HG03571 (cell line): ENCODE results near the gene PTPN13.

Experiments used
- ATAC-seq: cut with Tn5 transposase; IDR thresholded peaks from one replicate; pipeline ENCODE4 v1.9.1; 2021; ENCODE audit not compliant: unreplicated experiment

Gene PTPN13

DNA sequence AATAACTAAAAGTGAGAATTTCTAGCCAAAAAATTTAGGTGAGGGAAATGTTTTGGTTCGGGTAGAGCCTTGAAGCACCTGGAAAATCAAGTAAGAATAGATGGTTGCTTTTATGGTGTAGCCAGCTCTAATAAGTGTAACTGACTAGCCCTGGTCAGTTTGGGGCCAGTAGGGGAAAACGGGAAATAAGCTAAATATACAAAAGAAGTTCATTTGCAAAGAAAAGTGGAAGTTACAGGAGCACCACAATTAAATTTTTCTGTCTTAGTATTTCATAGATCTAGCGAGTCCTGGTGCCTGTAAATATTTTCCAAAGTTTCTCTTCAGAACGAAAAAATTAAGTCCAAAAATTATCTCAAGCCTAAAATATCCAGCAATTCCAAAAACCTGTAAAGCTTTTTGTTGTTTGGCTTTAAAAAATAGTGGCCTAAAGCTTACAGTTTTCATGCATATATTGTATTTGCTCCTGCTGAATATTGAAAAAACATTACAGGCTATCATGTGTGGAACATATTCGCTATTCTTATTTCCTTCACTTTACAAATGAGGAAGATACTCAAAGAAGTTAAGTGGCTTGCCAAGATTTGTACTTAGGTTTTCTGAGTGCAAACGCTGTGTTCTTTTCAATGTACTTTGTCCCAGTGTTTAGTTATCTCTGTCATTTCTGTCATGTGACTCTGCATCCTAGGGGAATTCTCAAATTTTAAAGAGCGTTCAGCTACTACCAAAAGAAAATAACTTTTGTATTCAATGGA, 7.3 kb upstream of the PTPN13 start:
- no peak for ATAC-seq

DNA sequence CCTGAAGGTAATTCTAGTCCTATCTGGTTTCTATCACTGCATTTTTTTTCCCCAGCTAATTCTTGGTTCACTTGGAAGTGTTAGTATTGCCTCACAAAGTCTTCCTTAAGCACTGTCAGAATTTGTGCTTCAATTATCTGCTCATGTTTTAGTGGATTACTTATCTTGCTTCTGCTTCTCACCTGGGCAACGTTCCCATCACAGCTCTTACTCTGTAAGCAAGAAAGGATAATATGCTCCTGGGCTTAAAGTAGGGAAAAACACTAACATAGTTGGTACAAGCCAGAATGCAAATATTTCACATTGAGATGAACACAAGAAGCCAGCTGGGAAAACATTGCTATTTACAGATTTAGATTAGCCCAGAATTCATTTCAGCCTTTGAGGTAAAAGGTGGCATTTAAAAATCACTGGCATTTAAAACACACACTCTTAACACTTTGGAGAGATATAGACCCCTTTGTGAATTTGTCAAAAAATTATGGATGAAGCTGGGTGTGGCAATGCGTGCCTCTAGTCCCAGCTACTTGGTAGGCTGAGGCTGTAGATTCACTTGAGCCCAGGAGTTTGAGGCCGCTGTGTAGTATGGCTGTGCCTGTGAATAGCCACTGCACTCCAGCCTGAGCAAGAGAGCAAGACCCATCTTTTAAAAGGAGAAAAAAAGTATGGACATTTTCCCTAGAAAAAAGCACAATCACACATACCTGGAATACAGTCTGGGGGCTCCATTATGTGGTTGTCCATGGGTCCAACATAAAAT, 6.6 kb upstream of the PTPN13 start:
- no peak for ATAC-seq

DNA sequence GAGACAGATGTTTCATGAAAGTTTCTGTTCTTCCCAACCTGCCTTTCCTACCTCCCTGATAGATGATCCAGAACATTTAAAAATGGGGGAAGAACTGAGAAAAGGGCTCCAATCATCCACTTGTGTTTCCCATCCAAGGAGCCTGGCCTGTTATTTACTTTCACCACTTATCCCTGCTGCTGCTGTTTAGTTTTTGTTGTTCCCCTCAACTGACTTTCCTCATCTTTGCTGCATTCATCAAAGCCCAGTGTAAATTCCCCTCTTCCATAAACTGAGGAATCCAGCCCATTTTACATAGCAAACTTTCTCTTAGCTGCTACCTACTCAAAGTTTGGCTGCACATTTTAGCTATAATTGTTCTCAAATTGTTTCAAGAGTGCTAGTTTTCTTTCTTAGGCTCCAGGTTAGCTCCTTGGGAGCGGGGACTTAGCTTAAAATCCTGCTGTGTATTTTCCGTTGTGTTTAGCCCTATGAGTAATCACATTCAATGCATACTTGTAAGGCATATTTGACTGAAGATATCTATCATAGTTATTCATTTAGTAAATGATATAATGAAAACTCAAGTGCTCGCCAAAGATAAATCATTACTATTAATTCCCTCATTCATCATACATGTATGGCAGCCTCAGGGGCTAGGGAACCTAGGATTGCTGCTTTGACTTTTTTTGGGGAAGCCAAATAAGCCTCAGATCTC, 1.4 kb upstream of the PTPN13 start:
- ATAC-seq = no peak

DNA sequence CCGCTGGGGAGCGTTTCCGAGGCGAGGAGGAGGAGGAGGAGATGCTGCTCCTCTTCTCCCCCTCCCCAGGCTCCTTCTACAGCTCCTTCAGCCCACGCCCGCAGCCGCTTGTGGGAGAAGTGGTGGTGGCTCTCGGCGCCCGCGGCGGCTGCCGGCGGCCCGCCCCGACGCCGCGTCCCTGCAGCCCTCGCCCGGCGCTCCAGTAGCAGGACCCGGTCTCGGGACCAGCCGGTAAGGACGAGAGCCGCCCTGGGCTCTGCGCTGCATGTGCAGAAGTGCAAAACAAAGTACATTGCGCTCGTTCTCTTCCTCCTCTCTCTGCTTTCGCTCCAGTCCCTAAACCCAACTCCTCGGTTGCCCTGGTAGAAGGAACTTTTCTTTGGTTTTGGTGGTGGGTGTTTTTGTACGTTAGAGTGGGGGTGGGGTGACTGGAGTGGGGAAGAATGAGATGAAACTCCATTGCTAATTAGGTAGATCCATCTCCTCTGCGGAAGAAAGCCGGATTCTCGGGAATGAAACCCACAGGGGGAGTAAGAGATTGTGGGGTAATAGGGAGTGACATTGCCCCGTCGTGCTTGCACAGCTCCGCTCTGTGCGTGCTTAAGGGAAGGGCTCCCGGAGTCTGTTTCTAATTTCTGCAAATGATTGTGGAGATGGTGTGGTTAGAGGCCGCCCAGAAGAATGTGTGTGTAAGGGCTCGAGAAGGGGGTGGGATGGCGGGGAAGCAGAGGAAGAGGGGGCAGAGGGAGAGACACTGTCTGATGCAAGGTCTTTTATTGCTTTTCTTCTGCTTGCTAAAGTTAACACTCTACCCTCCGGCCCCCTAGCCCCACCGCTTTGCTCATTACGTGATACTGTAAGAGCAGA, 677 bp downstream of the PTPN13 start:
- ATAC-seq = peak; percentile 15

DNA sequence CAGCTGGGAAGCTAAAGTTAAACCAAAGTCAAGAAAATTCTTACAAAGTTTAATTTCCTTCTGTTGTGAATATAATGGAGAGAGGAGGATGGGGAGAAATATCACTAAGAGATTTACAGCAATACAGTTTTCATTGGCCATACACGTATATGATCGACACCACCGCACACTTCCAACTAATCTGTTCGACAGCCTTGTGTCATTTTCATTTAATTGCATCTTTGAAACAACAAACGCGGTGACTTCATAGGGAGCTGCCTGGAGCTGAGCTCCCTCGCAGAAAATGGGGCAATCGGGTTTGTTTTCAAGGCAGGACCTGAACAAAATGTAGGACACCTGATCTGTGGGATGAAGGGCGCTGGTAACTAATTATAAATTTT, 1.3 kb downstream of the PTPN13 start:
- no peak for ATAC-seq

DNA sequence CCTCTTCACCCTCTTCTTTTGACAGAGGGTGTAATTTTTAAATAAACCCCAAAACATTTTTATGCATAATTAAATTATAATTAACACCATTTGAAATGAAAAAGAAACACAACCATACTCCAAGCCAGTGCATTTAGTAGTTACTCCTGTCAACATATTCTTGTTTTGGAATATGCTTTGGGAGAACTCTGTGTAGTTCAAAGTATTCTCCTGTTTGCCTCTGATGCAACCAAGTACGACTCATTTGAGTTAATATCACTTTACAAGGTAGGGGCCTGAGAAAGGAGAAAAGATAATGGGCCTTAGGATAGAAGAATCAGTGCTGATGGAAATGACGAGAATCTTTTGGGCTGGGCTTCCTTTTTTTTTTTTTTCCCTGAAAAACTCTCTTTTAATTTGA, 2.7 kb downstream of the PTPN13 start:
- no peak for ATAC-seq

DNA sequence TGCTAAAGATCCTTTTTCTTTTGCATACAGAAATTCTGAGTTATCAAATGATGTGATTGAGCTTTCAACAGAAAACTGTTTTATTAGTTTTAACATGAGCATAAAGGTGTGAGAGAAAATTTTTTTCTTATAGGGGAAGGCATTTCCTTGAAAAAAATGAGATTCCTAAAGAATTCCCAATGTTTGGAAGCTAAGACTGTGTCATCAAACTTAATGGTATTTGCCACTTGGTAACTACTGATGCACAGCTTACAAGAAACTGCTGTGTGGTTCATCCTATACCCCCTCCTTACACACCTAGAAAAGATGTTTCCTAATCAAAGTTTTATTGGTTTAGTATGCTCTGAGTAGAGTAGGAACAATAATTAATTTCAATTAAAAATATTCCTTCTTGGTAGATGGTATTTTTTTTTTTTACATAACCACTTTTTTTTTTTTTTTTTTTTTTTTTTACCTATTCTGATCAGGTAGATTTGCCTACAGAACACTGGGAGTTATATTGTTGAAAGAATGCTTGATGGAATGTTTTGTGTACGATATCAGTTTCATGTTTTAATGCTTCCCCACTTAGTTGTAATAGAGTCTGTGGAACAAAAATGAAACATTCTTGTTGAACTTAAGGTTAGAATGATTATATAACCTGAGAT, 6.0 kb downstream of the PTPN13 start:
- ATAC-seq = no peak

DNA sequence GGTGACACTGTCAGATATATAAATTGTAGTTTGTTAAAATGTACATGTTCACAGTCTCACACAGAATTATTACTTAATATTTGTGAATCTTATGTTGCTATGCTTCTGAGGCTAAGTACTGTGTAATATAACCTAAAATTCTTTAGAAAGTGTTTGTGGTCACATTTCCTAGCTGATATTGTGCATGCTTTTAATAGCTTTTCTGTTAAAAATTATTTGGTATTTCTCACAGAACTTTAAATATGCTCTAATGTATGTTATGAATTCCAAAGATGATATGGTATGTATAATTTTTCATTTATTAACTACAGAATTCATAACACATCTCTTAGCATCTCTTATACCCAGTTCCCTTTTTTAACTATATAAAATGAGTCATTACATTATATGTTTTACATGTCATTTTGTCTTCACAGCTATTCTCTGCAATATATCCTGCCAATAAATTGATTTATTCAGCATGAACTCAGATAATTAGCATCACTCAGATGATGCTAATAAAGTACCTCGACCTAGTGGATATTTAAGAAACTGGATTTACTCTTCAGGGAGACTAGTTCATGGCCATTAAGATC, 9.3 kb downstream of the PTPN13 start:
- no peak for ATAC-seq

DNA sequence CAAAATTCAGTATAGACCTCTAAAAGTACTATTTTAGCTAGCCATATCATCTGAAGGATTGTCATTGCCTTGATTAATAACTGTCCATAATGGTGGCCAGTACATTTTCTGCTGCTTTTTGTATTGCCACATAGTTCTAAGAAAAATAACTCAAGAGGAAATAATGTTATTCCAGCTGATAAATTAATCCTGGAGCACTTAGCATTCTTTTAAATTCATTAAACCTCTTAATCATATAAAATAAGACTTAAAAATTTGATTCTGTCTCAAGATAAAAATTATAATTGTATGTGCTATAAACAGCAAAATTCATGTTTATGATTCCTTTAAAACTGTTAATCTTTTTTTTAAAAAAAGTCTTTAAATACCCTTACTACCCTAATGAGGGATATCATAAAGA, 12.7 kb downstream of the PTPN13 start:
- ATAC-seq = no peak

DNA sequence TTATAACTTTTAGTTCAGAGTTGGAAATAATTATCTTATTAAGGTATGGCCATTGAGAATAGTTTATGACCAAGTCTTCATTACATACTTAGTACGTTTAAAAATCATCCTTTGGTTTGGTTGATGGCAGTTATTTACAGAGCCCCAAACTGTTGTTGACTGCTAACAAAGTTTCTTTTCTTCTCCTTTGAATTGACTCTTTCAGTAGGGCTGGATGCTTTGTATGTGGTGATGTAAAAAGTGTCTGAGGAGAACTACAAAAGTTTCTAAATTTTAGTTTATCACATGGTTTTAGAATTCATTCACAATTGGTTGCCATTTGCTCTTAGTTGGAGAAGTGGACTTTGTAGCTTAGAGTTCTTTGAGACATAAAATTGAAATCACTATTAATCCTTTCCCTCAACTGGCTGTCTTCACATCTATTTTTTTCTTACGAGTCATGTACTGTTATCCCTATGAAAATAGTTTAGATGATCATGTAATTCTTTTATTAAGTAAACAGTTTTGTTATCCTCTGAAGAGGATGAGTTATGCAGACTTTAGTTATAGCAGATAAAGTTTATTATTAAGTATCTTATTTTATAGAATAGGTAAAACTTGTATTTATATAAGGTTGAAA, 14.8 kb downstream of the PTPN13 start:
- ATAC-seq = no peak

DNA sequence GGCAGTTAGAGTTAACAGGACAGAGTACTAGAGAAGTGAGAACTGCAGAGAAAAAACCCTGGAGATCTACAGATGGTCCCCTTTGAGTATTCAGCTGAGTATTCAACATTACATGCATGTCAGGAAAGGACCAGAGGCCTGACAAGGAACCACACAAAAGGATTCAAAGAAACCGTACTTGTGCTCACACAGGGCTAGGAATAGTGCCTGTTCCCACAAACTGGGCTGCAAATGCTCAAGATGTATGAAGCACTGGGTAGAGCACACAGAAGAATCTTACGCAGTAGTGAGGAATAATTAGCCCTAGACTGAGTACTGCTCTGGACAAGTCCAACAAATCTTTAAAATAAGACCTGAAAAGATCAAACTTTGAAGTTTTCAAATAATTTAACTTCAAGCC, 17.6 kb downstream of the PTPN13 start:
- no peak for ATAC-seq

DNA sequence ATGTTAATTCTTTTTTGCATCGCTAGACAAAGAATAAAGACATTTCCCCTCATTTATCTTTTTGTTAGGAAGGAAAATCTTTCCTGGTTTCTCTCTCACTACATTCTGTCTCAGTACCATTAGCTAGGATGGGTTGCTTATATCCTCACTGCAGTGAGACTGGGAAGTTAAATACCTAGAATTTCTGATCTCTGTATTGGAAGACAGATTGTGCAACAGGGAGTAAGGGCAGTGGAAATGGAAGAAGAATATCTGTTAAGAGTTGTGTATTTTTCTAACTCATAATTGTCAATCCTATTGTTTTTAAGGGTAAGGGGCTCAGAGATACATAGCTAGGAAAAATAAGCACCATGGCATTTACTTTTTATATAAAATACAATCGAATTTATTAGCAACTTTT, 19.6 kb downstream of the PTPN13 start:
- no peak for ATAC-seq

DNA sequence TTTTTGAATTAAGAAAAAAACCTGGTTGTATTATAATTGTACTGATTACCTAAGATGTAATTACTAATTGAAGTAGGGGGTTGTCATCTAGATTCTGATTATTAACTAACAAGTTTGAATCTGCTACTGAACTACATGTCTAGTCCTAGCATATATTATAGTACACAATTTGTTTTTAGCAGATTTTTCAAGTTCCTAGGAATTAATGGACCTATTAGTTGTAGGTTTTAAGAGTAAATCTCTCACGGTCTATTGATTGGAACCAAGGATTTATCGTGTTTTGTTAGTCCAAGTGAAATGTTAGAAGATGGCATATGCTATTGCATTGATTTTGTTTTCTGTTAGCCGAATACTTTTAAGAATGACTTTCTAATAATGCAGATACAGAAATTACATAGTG, 20.8 kb downstream of the PTPN13 start:
- ATAC-seq = no peak

DNA sequence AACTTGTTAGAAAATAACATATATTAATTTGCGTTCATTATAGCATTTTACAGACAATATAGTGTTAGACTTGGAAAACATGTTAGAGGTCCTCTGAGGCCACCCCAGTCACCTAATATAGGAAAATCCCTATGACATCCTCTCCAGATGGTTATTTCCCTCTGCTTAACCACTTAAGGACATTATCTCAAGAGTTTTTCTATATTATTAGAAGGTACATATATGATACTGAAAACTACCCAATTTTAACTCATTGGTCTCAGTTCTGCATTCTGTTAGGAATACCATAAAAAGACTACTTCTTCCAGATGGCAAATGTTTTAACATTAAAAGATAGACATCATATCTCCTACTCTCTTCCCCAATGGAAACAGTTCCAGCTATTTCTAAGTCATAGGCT, 21.4 kb downstream of the PTPN13 start:
- ATAC-seq = no peak

DNA sequence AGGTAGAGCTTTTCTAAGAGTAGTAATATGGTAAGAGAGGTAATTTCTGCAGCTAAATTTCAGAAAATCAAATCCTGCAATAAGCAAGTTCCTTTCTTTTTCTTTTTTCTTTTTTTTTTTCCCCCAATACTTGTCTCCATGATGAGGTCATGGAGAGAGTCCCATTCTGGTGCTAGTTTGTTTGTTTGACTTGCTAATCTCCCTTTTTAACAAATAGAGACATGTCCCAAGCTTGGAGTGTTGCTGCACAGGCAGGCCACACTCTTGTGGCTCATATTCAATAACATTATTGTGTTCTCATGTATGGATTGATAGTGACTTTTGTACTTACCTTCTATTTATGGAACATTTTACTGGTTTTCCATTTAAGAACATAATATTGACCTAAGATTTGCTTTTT, 25.5 kb downstream of the PTPN13 start:
- no peak for ATAC-seq

DNA sequence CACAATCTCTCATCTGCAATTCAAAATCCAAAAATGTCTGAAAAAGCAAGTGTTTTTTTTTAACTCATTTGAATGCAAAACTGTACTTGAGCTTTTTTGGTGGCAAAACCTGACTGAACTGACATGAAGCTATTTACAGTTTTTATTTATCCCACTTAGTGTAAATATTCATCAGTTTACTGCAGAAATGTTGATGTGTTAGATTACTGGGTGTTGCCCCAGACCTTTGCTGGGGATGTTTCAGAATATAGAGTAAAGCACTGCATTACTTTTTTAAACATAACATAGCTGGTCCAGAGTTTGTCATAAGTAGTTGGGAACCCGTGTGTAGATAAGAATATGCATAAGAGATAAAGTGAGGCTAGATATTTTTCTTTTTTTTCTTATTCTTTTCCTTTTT, 27.3 kb downstream of the PTPN13 start:
- ATAC-seq = no peak

DNA sequence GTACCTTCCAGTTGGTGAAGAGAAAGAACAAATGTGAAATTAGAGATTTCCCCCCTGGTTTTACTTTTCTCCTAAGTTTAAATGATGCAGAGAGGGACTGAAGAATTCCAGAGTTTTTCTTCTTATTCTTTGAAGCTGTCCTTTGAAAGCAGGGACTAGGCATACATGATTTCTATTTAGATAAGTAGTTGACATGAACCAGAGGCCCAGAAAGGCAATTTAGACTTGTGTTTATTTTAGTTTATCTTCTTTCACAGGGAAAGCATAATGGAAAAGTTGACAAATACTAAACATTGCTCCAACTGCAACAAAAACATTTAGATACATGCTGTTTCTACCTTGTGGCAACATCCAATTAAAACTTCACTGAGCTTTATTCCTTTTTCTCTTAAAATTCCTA, 32.0 kb downstream of the PTPN13 start:
- no peak for ATAC-seq

DNA sequence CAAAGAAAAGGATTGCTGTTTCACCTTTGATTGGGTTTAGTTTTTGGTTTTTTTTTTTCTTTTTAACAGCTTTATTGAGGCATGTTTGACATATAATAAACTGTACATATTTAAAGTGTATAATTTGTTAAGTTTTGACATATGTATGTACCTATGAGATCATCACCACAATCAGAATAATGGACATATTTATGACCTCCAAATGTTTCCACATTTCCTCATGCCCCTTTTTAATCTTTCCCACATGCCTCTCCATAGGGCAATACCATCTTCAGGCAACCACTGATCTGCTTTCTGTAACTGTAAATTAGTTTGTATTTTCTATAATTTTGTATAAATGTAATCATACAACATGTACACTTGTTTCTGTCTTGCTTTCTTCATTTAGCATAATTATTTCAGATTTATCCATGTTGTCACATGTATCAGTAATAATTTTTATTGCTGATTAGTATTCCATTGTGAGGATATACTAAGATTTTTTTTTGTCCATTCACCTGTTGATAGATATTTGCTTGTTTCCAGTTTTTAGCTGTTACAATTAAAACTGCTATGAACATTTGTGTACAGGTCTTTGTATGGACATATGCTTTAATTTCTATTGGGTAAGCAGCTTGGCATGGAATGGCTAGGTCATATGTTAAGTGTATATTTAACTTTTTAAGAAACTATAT, 33.5 kb downstream of the PTPN13 start:
- ATAC-seq = no peak

DNA sequence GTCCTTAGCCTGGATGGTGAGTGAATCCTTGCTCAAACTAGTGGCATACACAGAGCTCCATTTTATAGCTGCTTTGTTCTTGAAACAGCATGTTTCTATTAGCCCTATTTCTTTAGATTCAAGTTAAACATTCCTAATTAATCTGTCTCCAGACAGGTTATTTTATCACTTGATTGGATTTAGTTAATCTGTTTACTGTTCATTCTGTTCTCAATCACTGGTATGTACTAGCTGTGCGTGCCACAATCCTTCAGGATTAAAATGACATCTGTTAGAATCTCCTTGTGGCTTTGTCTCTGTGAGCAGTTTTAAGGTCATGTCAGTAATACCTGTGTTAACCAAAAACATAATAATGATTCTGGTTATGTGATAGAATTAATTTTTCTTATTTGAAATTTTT, 36.5 kb downstream of the PTPN13 start:
- no peak for ATAC-seq
